ENCODE data around the gene NMU.
"Not testable (repeated sequence)": the region's sequence is repeated elsewhere in the genome, so short reads cannot be mapped to it uniquely, and the experiment has no call there.

Gene NMU

GRCh38 chr4:55635741-55636655 is at the start of gene NMU:
Gene NMU, minus strand, starts transcription at chr4:55636298. Its CDS starts 106 bp downstream, at chr4:55636192.
- FAIRE-seq, result no peak

DNA sequence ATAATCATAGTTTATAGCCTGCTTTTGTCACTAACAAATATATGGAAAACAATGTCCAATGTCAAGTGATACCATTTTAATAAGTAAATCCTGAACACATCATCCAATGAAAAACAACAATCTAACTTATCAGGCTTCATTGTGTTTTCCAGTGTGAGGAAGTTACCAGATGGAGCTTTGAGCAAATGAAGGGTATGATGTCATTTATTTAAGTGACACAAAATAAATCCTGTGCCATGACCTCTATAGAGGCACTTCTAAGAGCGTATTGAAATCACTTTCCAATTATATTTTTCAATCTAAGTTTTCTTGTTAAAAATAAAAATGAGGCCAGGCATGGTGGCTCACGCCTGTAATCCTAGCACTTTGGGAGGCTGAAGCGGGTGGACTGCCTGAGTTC is 48.2 kb upstream of the NMU start:
- no peak for FAIRE-seq

DNA sequence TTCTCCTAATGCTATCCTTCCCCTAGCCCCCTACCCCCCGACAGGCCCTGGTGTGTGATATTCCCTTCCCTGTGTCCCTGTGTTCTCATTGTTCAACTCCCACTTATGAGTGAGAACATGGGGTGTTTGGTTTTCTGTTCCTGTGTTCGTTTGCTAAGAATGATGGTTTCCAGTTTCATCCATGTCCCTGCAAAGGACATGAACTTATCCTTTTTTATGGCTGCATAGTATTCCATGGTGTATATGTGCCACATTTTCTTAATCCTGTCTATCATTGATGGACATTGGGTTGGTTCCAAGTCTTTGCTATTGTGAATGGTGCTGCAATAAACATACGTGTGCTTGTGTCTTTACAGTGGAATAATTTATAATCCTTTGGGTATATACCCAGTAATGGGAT is 46.7 kb upstream of the NMU start:
- FAIRE-seq, result not testable (repeated sequence)

GRCh38 chr4:55682295-55682694 is 46.2 kb upstream of the NMU start:
- no peak for FAIRE-seq

DNA sequence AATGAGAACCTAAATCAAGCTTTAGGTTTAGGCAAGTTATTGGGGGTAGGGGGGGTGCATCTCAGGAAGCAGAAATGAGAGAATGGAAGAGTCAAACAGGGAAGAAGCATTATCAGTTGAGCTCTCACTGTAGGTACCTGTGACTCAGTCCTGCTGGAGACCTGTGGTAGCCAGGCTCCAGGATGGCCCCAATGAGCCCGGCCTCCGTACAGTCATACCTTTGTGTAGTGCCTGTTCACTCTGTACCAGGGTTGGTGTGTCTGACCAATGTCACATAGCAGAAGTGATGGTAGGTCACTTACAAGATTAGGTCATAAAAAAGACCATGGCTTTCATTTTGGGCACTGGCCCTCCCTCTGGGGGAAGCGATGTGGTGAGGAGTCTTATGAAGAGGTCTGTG is 45.3 kb upstream of the NMU start:
- FAIRE-seq, result no peak

DNA sequence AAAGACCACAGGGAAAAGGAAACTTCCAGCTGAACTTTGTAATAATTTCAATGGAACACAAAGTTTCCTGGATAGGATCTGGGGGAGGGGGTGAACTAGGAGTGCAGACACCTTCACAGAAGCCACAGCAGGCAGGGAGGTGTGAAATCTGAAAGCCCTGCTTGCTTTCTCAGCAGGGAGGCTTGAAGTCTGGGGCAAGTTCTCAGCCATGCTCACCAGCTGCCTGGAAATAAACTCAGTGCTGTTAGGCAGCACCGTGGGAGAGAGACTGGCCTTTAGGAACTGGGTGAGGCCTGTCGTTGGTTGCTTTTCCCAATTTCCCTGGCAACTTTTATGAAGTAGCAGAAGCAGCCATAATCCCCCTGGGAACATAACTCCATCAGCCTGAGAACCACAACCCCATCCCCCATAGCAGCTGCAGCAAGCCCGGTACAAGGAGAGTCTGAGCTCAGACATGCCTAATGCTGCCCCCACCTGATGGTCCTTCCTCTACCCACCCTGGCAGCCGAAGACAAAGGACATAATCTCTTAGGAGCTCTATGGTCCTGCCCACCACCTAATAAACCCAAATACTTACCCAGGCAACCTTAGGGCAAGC is 39.2 kb upstream of the NMU start:
- no peak for FAIRE-seq

DNA sequence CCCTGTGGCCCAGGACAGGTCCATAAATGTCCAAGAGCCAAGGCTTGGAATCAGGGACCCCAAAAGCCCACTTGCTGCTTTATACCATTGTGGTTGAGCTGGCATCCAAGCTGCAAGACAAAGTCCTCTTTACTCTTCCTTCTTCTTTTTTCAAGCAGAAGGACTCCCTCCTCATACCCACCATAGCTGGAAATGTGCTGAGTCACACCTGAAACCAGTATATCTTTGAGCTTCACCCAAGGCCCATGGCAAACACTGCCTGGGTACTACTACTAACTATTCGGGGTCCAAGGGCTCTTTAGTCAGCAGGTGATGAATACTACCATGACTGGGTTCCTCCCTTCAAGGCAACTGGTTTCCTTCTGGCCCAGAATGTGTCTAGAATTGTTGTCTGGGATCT is 37.3 kb upstream of the NMU start:
- no peak for FAIRE-seq

DNA sequence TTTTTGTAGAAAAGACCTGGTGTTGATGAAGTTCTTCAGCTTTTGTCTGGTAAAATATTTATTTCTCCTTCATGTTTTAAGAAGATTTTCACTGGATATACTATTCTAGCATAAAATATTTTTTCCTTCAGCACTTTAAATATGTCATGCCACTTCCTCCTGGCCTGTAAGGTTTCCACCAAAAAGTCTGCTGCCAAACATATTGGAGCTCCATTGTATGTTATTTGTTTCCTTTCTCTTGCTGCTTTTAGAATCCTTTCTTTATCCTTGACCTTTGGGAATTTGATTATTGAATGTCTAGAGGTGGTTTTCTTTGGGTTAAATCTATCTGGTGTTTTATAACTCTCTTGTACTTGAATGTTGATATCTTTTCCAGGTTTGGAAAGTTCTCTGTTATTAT is 35.6 kb upstream of the NMU start:
- no peak for FAIRE-seq

DNA sequence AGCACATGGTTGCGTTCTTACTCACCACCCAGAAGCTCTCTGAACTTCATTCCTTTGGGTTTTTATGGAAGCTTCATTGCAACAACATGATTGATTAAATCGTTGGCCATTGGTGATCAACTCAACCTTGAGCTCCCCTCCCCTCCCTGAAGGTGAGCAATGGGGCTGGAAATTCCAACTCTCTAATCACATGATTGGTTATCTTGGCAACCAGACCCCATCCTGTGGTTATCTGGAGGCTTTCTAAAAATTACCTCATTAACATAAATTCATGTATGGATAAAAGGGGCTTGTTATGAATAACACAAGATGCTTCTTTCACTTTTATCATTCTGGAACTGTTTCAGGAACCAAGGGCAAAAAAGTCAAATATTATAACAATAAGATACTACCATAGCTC is 34.6 kb upstream of the NMU start:
- no peak for FAIRE-seq

GRCh38 chr4:55668449-55668848 is 32.4 kb upstream of the NMU start:
- FAIRE-seq, result no peak

DNA sequence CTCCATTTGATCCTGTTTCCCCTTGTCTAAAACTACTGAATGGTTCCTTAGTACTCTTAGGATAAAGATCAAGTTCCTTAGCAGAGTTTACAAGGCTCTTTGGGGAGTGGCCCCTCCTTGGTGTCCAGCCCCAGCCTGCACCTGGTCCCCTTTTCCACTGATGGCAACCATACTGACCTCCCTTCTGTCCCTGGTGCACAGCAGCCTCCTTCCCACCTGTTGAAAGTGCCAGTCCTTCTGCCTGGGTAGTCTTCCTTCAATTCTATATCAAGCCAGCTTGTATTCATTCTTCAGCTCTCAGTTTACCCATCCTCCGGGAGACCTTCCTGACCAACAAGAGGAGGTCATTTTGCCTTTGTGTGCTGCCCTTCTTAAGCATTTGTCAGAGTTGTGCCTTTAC is 30.4 kb upstream of the NMU start:
- no peak for FAIRE-seq

- FAIRE-seq, result no peak
These were observed 27.0 kb upstream of the NMU start for GRCh38 chr4:55663145-55663544.

- no peak for FAIRE-seq
These were observed 25.4 kb upstream of the NMU start for GRCh38 chr4:55661398-55662056.

- FAIRE-seq, result no peak
These were observed 22.6 kb upstream of the NMU start for GRCh38 chr4:55658657-55659056.

DNA sequence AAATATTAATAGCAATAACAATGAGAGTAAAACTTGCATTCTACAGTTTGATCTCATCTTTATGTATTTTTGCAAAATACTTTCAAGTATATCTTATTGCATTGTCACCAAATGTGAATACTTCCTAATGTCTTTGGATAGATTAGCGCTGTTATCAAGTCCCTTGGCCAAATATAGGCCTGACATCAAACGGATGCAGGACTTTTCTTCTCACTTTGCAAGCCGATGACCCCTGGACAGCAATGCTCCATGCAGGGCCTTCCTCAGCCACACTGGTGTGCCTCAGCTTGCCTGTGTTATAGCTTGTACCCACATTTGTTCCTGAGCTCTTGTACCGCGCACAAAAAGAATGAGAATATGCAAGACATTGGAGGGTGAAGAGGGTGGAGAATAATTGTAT is 18.0 kb upstream of the NMU start:
- no peak for FAIRE-seq

DNA sequence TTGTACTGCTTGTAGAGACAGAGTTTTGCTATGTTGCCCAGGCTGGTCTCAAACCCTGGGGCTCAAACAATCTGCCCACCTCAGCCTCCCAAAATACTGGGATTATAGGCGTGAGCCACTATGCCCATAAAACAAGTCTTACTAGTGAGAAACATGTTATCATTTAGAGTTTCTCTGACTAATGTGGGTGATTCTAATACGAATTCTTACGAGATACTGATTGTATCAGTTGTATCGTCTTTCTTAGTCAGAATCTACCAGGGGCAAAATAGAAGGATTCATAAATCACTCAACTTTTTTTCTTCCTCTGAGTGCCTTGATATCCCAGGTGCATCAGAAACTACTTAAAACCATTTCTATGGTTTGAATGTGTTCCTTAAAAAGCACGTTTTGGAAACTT is 14.4 kb upstream of the NMU start:
- FAIRE-seq, result no peak

DNA sequence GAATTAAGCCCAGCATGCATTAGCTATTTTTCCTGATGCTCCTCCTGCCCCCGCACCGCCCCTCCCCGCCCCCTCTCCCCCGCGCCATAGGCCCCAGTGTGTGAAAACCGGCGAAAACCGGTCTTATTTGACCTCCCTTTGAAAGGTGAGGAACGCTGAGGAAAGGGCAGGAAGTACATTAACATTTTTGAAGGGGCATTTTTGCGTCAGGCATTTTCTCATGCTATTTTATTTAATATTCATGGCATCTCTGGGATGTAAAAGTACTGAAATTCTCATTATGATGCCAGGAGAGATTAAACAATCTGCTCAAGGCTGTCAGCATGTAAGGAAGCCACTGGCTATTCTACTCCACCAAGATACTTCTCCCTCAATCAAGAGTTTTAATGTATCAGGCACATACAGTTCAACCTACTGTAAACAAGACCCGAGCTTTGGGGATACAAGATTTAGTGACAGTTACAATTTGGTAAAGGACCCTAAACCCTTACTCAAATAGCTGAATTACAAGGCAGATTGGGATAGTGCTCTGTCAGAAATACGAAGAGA is 1.2 kb upstream of the NMU start:
- FAIRE-seq, result no peak

DNA sequence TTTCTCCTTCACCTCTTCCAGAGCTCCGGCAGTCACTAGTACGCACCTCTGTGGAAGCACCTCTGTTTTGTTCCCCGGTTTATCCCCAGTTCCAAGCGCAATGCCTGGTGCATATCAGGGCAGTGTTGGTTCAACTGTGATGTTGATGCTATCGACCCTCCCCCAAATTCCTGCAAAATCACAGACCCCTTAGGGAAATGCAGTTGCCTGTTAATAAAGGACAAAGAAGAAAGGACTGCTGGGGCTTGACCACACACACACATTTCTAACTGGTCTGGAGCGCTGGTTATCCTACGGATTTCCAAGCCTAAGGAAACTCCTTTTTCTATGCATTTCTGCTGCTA is 530 bp upstream of the NMU start:
- FAIRE-seq, result no peak

DNA sequence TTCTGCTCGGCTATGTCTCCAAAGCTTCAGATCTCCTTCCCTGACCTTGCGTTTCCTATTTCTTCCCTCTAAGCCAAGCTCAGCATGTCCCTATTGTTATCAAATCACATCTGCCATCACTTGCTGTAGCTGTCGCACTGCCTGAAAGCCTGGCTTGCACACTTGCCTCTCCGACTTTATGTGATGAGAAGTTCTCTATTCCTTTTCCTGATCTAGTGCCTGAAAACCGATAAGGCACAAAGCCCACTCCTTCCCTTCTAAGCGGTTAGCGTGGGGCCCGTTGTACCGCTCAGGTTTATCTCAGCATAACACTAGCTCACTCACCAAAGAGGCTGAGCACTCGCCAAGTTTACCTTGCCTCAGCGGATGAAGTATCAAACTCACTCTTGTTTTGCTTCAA is 816 bp downstream of the NMU start:
- FAIRE-seq, result no peak

GRCh38 chr4:55634417-55635128 is 1.5 kb downstream of the NMU start:
- no peak for FAIRE-seq

DNA sequence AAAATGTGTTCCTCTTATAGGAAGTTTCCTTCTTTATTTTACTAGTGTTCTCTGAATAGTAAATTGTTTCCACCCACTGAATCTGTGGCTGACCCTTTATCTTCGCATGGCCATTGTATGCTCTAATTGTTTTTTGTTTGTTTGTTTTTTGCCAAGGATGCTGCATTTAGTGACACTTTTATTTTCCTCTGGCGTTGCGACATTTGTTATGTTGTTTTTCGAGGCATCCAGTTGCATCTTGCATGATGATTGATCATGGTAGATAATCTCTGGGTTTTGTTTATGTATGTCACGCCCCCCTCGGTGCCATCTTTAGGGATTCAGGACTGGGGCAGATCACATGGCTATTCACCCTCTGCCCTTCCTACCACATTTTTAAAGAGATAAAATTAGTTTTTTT is 2.2 kb downstream of the NMU start:
- FAIRE-seq, result no peak

DNA sequence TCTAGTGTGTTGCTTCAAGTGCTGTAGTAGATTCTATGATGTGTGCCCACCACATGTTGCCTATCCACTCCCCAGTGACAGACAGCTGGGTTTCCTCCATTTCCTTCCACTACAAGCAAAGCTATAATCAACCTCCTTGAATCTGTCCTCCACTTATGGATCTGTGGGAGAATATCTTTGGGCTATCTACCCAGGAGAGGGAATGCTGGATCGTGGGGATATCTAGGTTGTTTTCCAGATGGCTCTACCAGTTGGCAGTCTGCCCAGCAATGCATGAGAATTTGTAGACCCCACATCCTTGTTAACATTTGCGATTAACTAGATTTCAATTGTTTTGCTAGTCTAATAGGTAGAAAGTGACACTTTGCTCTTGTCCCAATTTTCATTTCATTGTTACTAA is 10.3 kb downstream of the NMU start:
- FAIRE-seq, result no peak

DNA sequence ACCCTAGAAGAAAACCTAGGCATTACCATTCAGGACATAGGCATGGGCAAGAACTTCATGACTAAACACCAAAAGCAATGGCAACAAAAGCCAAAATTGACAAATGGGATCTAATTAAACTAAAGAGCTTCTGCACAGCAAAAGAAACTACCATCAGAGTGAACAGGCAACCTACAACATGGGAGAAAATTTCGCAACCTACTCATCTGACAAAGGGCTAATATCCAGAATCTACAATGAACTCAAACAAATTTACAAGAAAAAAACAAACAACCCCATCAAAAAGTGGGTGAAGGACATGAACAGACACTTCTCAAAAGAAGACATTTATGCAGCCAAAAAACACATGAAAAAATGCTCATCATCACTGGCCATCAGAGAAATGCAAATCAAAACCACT is 12.0 kb downstream of the NMU start:
- not testable (repeated sequence) for FAIRE-seq
